K562 (cell line): ENCODE data around the gene GLG1. TPM values are rescaled to one million over a fixed set of nuclear protein-coding genes. Genes with fewer than 3 reads are reported as not detected.

Experiments used
- ATAC-seq: fragments of 200-7000 bp; cut with Tn5 transposase; 3 replicates; pipeline ENCODE4 v1.9.1; 2020; ENCODE audit warnings: moderate library complexity
- BruUV-seq: library from RNA; stranded (reverse); fragments of 400-500 nt; replicated peaks from 2 replicates; lab custom pipeline; 2021; lab: Mats Ljungman, UMichigan
- CTCF ChIA-PET: fragments of 300-600 bp; formaldehyde crosslinking; extraction: SDS; loops from one replicate; lab custom pipeline; 2021; ENCODE audit warnings: low intra/inter-chr PET ratio; lab: Yijun Ruan, JAX
- POLR2A ChIA-PET: fragments of 300-600, 350-650 bp; sonication (Branson Sonifier 250); formaldehyde crosslinking; extraction: SDS; loops from one replicate; lab custom pipeline; 2021; ENCODE audit warnings: antibody characterized with exemption, inconsistent platforms; lab: Yijun Ruan, JAX
- DNase-seq, 4 experiments: peaks; one replicate each; pipeline versions ENCODE4 v3.0.0 to v3.0.0-alpha.2; 2011 to 2018; ENCODE audit warnings: low spot score in 3 of 4, mixed read lengths in 3 of 4; ENCODE audit errors: extremely low read depth in 1 of 4
- FAIRE-seq: peaks from 2 replicates; lab custom pipeline; 2011; peaks lifted over from hg19 to GRCh38; lab: Jason Lieb, UNC
- H2AFZ ChIP-seq: 2 replicates; pipeline ENCODE4 v1.6.0; 2011; ENCODE audit warnings: low read depth, low read length, control low read depth, inconsistent platforms
- H3K27ac ChIP-seq: fragments of 200-600 bp; 3 replicates; pipeline ENCODE4 v1.8.0; 2011; ENCODE audit warnings: low read depth, mild to moderate bottlenecking, control low read depth, inconsistent platforms, low read length, moderate library complexity, mixed read lengths; ENCODE audit errors: extremely low read depth
- H3K27me3 ChIP-seq, 2 experiments: fragments of 300-600 bp in 1 of 2; 2 replicates in 1 of 2; 3 replicates in 1 of 2; pipeline versions ENCODE4 v1.6.0 to v1.8.0; 2011; ENCODE audit warnings: inconsistent platforms in 2 of 2, low read length in 2 of 2, mild to moderate bottlenecking in 1 of 2, mixed read lengths in 1 of 2, moderate library complexity in 1 of 2; ENCODE audit not compliant: control insufficient read depth in 2 of 2, insufficient read depth in 2 of 2
- H3K36me3 ChIP-seq: fragments of 300-600 bp; 3 replicates; pipeline ENCODE4 v1.8.0; 2011; ENCODE audit warnings: mild to moderate bottlenecking, low read length, inconsistent platforms; ENCODE audit not compliant: control insufficient read depth, insufficient read depth
- H3K4me1 ChIP-seq, 2 experiments: fragments of 200-600 bp in 1 of 2; replicated peaks in 1 of 2; 2 replicates in 1 of 2; 3 replicates in 1 of 2; pipeline versions ENCODE4 v1.5.1 to v1.8.0; 2011; ENCODE audit warnings: inconsistent platforms in 2 of 2, low read length in 2 of 2, mild to moderate bottlenecking in 1 of 2, mixed read lengths in 1 of 2, moderate library complexity in 1 of 2; ENCODE audit not compliant: control insufficient read depth in 2 of 2, insufficient read depth in 2 of 2
- H3K4me2 ChIP-seq: 2 replicates; pipeline ENCODE4 v1.6.1; 2011; ENCODE audit warnings: low read length, control low read depth, inconsistent platforms, mixed read lengths; ENCODE audit not compliant: insufficient read depth
- H3K4me3 ChIP-seq: fragments of 200-600 bp; sonication (generic), shearing (Covaris generic); 2 replicates; pipeline ENCODE4 v1.5.1; 2016; ENCODE audit warnings: control low read depth, inconsistent platforms
- H3K79me2 ChIP-seq: fragments of 200-600 bp; 3 replicates; pipeline ENCODE4 v1.8.0; 2011; ENCODE audit warnings: low read length, inconsistent platforms; ENCODE audit not compliant: control insufficient read depth, insufficient read depth
- H3K9ac ChIP-seq, 2 experiments: 2 replicates each; pipeline versions ENCODE4 v1.6.0 to v1.6.1; 2011; ENCODE audit warnings: low read depth in 2 of 2, low read length in 2 of 2, control low read depth in 1 of 2, inconsistent platforms in 1 of 2, mild to moderate bottlenecking in 1 of 2, mixed read lengths in 1 of 2; ENCODE audit not compliant: insufficient read depth in 1 of 2
- H3K9me1 ChIP-seq: one replicate; pipeline ENCODE4 v1.6.0; 2011; ENCODE audit warnings: inconsistent platforms, mild to moderate bottlenecking, low read length, moderate library complexity; ENCODE audit not compliant: control insufficient read depth, insufficient read depth
- H3K9me3 ChIP-seq: replicated peaks from 2 replicates; pipeline ENCODE4 v1.5.1; 2011; ENCODE audit warnings: low read depth, low read length, inconsistent platforms; ENCODE audit not compliant: control insufficient read depth, insufficient read depth
- H4K20me1 ChIP-seq: replicated peaks from 2 replicates; pipeline ENCODE4 v1.6.1; 2011; ENCODE audit warnings: low read length, inconsistent platforms, mixed read lengths; ENCODE audit not compliant: control insufficient read depth, insufficient read depth
- POLR2AphosphoS5 ChIP-seq: IDR thresholded peaks from 2 replicates; pipeline ENCODE4 v1.6.1; 2011; ENCODE audit warnings: mild to moderate bottlenecking, low read depth, low read length, moderate library complexity; ENCODE audit not compliant: control insufficient read depth, insufficient read depth
- STAT5A ChIP-seq: IDR thresholded peaks from 2 replicates; pipeline ENCODE4 v1.6.1; 2012; ENCODE audit warnings: low read length, inconsistent platforms, borderline replicate concordance
- U2AF2 ChIP-seq: fragments of 200-400 bp; formaldehyde crosslinking; optimal IDR thresholded peaks from 2 replicates; pipeline ENCODE3; 2017; ENCODE audit warnings: low read depth, mild to moderate bottlenecking, low read length
- WGBS: fragments of 100-300 bp; shearing (Covaris generic); methylation state at CpG from one replicate; pipeline ENCODE4 v1.1.6; 2016; ENCODE audit warnings: low coverage, mixed read lengths; ENCODE audit not compliant: insufficient coverage; ENCODE audit errors: missing lambda C conversion rate; 5-methylcytosine and 5-hydroxymethylcytosine counted together
- in situ Hi-C: fragments of 300-500 bp; cut with MboI; formaldehyde crosslinking; loops from 4 replicates; pipeline ENCODE4 v1.15.0; 2018; ENCODE audit warnings: inconsistent platforms, mixed read lengths
- intact Hi-C: fragments of 100-400 bp; cut with micrococcal nuclease; formaldehyde crosslinking; loops from 2 replicates; pipeline ENCODE4 v1.14.2; 2022
- polyA plus RNA-seq, 8 experiments: library from polyadenylated mRNA; depleted of rRNA in 4 of 8; stranded (reverse) in 5 of 8; unstranded in 3 of 8; fragments of >200 nt; fragmentation: Nextera tagmentation in 2 of 8; fragmentation: Illumina TruSeq in 1 of 8; extraction: Ambion mirVana in 2 of 8; extraction: Trizol in 1 of 8; gene quantifications; 2 replicates each; pipeline versions ENCODE4 v1.2.1 to v1.2.3, GENCODE V29; 2011 to 2014; ENCODE audit warnings: inconsistent platforms in 1 of 8, missing spikeins in 1 of 8
- total RNA-seq, 7 experiments: library from RNA; depleted of rRNA in 6 of 7; stranded (reverse); fragments of >200 nt in 6 of 7; fragmentation: Illumina TruSeq in 2 of 7; extraction: Trizol in 2 of 7; gene quantifications; 2 replicates each; pipeline versions ENCODE4 v1.2.1 to v1.2.3, GENCODE V29; 2011 to 2021; ENCODE audit warnings: low replicate concordance in 1 of 7
- TF ChIP-seq, protein P1 (sequence below), 3 experiments: fragments of 200-800 bp in 1 of 3; fragments of 250-450 bp in 1 of 3; fragments of 450-650 bp in 1 of 3; sonication (Bioruptor Pico) in 1 of 3; sonication (Bioruptor generic) in 1 of 3; formaldehyde crosslinking in 1 of 3; IDR thresholded peaks; 2 replicates each; pipeline versions ENCODE4 v1.6.1 to v1.8.0; 2016 to 2022; ENCODE audit warnings: mild to moderate bottlenecking in 2 of 3, missing genetic modification characterization in 2 of 3, missing compliant biosample characterization in 1 of 3, moderate library complexity in 1 of 3

Gene GLG1
- total and polyA plus RNA-seq, 9 of the 15 experiments (the other 6 are each of a cell fraction or from before 2014, with no cell fraction given): 6.2 to 36.0 (median 23.6) TPM

DNA sequence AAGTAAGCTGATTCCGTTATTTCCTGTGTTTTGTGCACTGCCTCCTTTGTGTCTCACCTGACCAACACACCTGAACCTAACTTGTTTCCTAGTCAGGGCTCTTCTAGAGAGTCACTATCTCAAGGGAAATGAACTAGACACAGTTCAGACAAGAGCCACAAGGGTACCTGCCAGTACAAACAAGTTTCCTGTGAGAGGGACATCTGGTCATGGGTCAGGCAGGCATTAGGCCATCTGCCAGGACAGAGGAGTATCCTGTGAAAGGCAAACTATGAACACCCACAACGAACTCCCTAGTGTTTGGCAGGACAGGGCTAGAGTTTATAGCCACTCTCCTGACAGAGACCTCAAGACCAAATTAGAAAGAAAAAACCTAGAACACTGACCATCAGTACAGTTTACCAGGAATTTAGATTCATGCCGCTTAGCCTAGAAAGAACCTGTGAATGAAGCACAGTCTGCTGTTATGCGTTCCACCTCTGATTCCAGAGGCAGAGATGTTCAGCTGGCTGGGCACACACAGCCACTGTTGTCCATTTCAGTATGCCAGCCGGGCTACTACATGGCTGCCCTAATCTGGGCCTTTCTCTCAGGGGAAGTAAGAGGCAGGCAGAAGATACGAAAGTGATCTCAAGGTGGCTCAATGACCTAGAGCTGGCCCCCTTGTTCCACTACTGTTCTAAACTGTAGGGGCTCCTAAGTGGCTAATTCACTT, 20.7 kb upstream of the GLG1 start:
- TF ChIP-seq STAT5A (no peak), U2AF2 (no peak), POLR2AphosphoS5 (peak; percentile 9; the same call in 1 of the 2 replicates)
- TF ChIP-seq, protein P1, sequence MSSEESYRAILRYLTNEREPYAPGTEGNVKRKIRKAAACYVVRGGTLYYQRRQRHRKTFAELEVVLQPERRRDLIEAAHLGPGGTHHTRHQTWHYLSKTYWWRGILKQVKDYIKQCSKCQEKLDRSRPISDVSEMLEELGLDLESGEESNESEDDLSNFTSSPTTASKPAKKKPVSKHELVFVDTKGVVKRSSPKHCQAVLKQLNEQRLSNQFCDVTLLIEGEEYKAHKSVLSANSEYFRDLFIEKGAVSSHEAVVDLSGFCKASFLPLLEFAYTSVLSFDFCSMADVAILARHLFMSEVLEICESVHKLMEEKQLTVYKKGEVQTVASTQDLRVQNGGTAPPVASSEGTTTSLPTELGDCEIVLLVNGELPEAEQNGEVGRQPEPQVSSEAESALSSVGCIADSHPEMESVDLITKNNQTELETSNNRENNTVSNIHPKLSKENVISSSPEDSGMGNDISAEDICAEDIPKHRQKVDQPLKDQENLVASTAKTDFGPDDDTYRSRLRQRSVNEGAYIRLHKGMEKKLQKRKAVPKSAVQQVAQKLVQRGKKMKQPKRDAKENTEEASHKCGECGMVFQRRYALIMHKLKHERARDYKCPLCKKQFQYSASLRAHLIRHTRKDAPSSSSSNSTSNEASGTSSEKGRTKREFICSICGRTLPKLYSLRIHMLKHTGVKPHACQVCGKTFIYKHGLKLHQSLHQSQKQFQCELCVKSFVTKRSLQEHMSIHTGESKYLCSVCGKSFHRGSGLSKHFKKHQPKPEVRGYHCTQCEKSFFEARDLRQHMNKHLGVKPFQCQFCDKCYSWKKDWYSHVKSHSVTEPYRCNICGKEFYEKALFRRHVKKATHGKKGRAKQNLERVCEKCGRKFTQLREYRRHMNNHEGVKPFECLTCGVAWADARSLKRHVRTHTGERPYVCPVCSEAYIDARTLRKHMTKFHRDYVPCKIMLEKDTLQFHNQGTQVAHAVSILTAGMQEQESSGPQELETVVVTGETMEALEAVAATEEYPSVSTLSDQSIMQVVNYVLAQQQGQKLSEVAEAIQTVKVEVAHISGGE (CRISPR knock-in tag; IDR thresholded peaks at IDR 0.05): no peak
- WGBS: 94% methylated on average over 6 of the region's 6 CpGs
- Histone ChIP-seq H2AFZ (no peak overlapping the region), H3K4me3 (no peak overlapping the region), H3K9ac (no peak overlapping the region), H3K36me3 (peaks cover 99% of the 10 kb centered on the region), H3K4me2 (no peak overlapping the region), H3K27ac (no peak overlapping the region), H3K4me1 (no peaks in the 10 kb centered on the region), H3K9me1 (peaks cover 2% of the 10 kb centered on the region), H3K9me3 (no peaks in the 10 kb centered on the region), H4K20me1 (0 out of 2 replicates have a peak, but pooled peaks cover 7% of the 10 kb centered on the region), H3K79me2 (peaks cover 4% of the 10 kb centered on the region; the same call in 1 of the 3 replicates), H3K27me3 (no peaks in the 10 kb centered on the region)
- no peak for ATAC-seq
- ChIA-PET CTCF (no interaction called here), POLR2A (interaction anchor here (0.6 to 0.9 kb wide), 2 partner anchors 21 to 1027 kb away, joined by 3 to 4 read pairs; partner anchors contain the start of gene GLG1)
- FAIRE-seq: no peak
- no peak for DNase-seq
- intact Hi-C loops (no loop called here), in situ Hi-C loops (no loop called here)
- BruUV-seq: no TSS peak
